Measurements from ENCODE around the gene BPIFB2. TPM values are rescaled to one million over a fixed set of nuclear protein-coding genes. Genes with fewer than 3 reads are reported as not detected.

BPIFB2 gene
- polyA plus RNA-seq, 1 experiment = not detected

DNA sequence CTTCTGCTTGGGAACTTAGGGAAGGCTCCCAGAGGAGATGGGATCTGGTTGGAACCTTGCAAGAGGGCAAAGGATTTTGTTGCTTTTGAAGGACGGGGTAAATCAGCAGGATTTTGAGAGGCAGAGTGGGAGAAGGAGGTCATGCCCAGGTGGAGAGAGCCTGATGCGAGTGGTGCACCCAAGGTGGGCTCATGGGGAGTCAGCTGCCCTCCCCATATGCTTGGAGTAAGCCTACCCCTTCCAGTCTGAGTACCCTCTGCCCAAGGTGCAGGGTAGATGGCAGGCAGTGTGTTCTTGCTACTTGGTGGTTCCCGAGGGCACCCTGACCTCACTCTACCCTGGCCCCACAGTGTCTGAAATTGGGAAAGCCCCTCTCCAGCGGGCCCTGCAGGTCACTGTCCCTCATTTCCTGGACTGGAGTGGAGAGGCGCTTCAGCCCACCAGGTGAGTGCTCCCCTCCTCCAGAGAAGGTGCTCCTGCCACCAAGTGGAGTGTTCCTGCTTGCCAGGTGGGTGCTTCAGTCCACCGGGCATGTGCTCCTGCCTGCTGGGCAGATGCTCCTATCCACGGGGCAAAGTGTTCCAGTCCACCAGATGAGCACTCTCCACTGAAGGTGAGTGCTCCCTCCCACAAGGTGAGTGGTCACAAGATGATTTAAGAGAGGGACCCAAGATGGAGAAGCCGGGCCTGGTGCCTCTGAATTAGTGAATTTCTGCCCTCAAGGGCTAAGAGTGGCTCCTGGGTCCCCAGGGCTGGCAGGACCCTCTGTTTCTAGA lies 3.4 kb downstream of the BPIFB2 start:
- Histone ChIP-seq H3K27me3 (ENCODE audit: control insufficient read depth, insufficient read depth, low read length) (no peaks in the 10 kb centered on the region; the same call in 1 of the 2 replicates), H3K36me3 (ENCODE audit: control insufficient read depth, insufficient read depth, low read length) (no peaks in the 10 kb centered on the region), H3K4me3 (ENCODE audit: low read depth, low read length) (no peak overlapping the region)
- TF ChIP-seq, protein P1, sequence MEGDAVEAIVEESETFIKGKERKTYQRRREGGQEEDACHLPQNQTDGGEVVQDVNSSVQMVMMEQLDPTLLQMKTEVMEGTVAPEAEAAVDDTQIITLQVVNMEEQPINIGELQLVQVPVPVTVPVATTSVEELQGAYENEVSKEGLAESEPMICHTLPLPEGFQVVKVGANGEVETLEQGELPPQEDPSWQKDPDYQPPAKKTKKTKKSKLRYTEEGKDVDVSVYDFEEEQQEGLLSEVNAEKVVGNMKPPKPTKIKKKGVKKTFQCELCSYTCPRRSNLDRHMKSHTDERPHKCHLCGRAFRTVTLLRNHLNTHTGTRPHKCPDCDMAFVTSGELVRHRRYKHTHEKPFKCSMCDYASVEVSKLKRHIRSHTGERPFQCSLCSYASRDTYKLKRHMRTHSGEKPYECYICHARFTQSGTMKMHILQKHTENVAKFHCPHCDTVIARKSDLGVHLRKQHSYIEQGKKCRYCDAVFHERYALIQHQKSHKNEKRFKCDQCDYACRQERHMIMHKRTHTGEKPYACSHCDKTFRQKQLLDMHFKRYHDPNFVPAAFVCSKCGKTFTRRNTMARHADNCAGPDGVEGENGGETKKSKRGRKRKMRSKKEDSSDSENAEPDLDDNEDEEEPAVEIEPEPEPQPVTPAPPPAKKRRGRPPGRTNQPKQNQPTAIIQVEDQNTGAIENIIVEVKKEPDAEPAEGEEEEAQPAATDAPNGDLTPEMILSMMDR (IDR thresholded peaks at IDR 0.05; ENCODE audit: insufficient read depth, low read depth, low read length) = no peak
- CTCF ChIA-PET = no interaction called here
- POLR2A ChIA-PET = no interaction called here
- no peak for DNase-seq (ENCODE audit: low read depth)

DNA sequence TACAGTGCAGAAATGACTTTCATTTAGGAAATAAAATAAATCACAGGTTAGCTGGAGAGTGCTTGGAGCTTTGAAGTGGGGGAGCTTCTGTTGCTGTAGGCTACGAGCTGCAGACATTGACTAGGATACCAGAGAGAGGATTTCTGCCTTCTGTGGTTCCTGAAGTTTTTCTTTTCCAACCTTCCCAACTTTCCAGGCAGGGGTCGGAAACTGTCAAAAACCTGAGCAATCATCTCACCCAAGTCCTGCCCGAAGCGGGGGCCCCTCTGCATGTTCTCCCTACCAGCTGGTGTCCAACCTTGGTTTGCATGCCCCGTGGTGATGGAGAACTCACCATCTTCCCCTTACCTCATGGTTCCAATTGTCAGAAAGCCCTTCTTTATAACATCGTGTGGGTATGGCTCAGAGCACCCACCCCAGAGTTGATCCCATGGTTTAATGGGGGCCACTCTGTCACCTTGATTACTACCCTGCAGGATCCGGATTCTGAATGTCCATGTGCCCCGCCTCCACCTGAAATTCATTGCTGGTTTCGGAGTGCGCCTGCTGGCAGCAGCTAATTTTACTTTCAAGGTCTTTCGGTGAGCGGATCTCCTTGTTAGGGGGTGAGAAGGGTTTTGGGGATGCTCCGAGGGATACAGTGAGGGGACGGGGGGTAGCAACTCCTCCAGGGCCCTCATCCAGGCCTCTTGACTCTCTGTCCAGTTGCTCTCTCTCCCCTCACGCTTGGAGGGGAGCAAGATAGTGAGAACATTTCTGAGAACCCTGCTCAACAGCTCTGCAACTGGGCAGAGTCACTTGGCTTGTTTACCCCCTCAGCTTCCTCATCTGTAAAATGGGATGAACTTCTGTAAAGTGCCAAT lies 5.1 kb downstream of the BPIFB2 start:
- H3K4me3 ChIP-seq (ENCODE audit: low read depth, low read length) = no peak overlapping the region
- H3K36me3 ChIP-seq (ENCODE audit: control insufficient read depth, insufficient read depth, low read length) = no peaks in the 10 kb centered on the region
- TF ChIP-seq, protein P1 (IDR thresholded peaks at IDR 0.05; ENCODE audit: insufficient read depth, low read depth, low read length) = no peak
- ChIA-PET CTCF (interaction anchor here (0.9 to 1.1 kb wide), 2 partner anchors 9 to 111 kb away, joined by 3 read pairs; no protein-coding TSS in a partner anchor), POLR2A (no interaction called here)
- DNase-seq (ENCODE audit: low read depth) = no peak
- H3K27me3 ChIP-seq (ENCODE audit: control insufficient read depth, insufficient read depth, low read length) = no peaks in the 10 kb centered on the region; the same call in 1 of the 2 replicates

DNA sequence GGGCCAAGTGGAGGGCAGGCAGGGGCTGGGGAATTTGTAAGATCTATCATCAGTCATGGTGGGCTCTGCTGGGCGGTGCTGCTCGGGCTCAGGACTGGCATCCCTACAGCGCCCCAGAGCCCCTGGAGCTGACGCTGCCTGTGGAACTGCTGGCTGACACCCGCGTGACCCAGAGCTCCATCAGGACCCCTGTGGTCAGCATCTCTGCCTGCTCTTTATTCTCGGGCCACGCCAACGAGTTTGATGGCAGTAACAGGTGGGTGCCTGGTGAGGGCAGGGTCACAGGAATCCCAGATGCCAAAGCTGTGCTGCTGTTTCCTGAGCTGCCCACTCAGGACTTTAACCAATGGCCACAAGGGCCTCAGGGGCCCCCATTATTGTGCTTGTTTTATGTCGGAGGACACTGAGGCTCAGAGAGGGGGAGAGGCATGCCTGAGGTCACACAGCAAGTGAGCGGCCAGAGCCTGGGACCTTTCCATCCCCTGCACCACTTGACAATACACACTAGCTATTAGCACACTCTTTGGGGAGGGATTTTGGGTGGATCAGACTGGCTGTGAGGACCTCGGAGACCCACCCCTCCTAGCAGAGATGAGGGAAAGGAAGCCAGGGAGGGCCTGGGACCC lies 6.3 kb downstream of the BPIFB2 start:
- Histone ChIP-seq H3K27me3 (ENCODE audit: control insufficient read depth, insufficient read depth, low read length) (no peaks in the 10 kb centered on the region; the same call in 1 of the 2 replicates), H3K4me3 (ENCODE audit: low read depth, low read length) (no peak overlapping the region), H3K36me3 (ENCODE audit: control insufficient read depth, insufficient read depth, low read length) (no peaks in the 10 kb centered on the region)
- CTCF ChIA-PET = no interaction called here
- TF ChIP-seq, protein P1 (IDR thresholded peaks at IDR 0.05; ENCODE audit: insufficient read depth, low read depth, low read length) = no peak
- POLR2A ChIA-PET = no interaction called here
- no peak for DNase-seq (ENCODE audit: low read depth)

DNA sequence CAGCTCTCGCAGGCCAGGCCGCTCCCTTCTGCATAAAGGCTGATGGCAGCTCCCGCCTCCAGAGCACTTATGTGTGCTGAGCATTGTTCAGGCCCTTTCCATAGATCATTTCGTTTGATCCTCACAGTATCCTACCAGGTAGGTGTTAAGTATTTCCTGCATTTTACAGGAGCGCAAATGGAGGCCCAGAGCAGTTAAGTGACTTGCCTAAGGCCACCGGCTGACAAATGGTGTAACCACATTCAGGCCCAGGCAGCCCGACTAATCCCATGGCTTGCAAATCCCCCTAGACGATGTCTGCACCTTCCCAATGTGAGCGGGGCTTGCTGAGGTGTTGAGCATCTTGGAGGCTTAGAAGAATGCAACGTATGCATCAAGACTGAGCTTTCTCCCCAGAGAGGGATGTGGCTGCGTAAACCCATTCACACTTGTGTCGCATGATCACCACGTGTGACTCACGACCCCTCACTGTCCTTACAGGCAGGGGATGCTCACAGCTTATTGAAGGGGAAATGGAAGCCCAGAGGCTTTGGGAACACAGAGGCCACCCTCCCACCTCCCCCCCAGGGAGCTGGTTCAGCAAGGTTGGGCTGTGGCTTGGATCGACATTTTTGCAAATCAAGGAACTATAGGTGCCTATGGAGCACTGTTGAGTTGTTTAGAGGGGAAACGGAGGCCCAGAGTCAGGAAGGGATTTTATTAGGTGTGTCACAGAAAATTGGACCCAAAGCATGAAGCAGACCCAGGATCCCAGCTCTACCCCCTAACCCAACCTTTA lies 7.0 kb downstream of the BPIFB2 start:
- Histone ChIP-seq H3K27me3 (ENCODE audit: control insufficient read depth, insufficient read depth, low read length) (no peaks in the 10 kb centered on the region; the same call in 1 of the 2 replicates), H3K4me3 (ENCODE audit: low read depth, low read length) (no peak overlapping the region), H3K36me3 (ENCODE audit: control insufficient read depth, insufficient read depth, low read length) (no peaks in the 10 kb centered on the region)
- TF ChIP-seq, protein P1 (IDR thresholded peaks at IDR 0.05; ENCODE audit: insufficient read depth, low read depth, low read length) = no peak
- DNase-seq (ENCODE audit: low read depth) = no peak
- ChIA-PET CTCF (no interaction called here), POLR2A (no interaction called here)

Measured in BJ (cell line).